ENCODE results near the gene HDC.

DNA sequence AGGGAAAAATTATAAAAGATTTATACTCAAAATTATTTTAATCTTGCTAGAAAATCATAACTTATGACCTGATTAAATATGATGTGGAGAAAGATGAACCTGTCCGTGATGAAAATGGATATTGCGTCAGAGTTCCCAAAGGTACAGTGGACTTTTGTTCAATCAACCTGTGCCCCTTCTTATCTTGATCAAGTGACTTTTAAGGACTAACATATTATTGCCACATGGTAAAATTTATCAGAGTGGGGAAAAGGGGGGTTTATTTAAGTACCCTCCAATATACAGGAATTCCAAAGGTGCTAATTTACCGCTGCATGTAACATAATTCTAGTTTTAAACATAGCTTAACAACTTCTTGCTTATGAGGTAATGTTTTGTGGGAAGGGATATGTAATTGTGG is 39.6 kb downstream of the HDC start:
- TF ChIP-seq, protein P1, sequence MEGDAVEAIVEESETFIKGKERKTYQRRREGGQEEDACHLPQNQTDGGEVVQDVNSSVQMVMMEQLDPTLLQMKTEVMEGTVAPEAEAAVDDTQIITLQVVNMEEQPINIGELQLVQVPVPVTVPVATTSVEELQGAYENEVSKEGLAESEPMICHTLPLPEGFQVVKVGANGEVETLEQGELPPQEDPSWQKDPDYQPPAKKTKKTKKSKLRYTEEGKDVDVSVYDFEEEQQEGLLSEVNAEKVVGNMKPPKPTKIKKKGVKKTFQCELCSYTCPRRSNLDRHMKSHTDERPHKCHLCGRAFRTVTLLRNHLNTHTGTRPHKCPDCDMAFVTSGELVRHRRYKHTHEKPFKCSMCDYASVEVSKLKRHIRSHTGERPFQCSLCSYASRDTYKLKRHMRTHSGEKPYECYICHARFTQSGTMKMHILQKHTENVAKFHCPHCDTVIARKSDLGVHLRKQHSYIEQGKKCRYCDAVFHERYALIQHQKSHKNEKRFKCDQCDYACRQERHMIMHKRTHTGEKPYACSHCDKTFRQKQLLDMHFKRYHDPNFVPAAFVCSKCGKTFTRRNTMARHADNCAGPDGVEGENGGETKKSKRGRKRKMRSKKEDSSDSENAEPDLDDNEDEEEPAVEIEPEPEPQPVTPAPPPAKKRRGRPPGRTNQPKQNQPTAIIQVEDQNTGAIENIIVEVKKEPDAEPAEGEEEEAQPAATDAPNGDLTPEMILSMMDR (IDR thresholded peaks at IDR 0.05; ENCODE audit: poor library complexity): no peak
- TF ChIP-seq EZH2phosphoT487 (IDR thresholded peaks at IDR 0.05; ENCODE audit: low read depth, severe bottlenecking, unreplicated experiment): no peak

All from hepatocyte (in vitro differentiated cells).